ENCODE data around the gene TOMM40. TPM values are rescaled to one million over a fixed set of nuclear protein-coding genes. Genes with fewer than 3 reads are reported as not detected.
A peak's percentile ranks its signal among the peaks of the same experiment; 100 is the strongest.

Gene TOMM40
- total RNA-seq, 1 experiment from 2014 or later: 180 TPM

- Histone ChIP-seq H3K56ac (ENCODE audit: insufficient read length, low read depth, low read length) (no peak overlapping the region), H4K5ac (ENCODE audit: insufficient read length, low read depth, low read length) (no peak overlapping the region), H3K23ac (ENCODE audit: insufficient read length, low read depth, low read length) (no peak overlapping the region), H3K79me1 (ENCODE audit: insufficient read depth, low read depth, low read length, poor library complexity, severe bottlenecking) (peaks cover 5% of the 10 kb centered on the region), H3K79me2 (ENCODE audit: insufficient read depth, low read length) (peaks cover 18% of the 10 kb centered on the region; the same call in 1 of the 2 replicates), H3K23me2 (ENCODE audit: insufficient read length, low read depth, low read length, poor library complexity, severe bottlenecking) (peaks cover 23% of the 10 kb centered on the region), H2AFZ (ENCODE audit: low read length) (no peak overlapping the region), H2BK12ac (ENCODE audit: insufficient read length, low read depth, low read length) (no peak overlapping the region), H3K27ac (ENCODE audit: insufficient read length, low read depth, low read length) (peak overlapping the region; percentile 83), H3K4ac (ENCODE audit: low read depth, low read length) (no peak overlapping the region), H2BK5ac (ENCODE audit: insufficient read length, low read length) (no peak overlapping the region), H2AK5ac (ENCODE audit: insufficient read length, low read length) (no peak overlapping the region), H3K9me3 (ENCODE audit: control insufficient read depth, low read depth, low read length) (no peaks in the 10 kb centered on the region), H3K9ac (ENCODE audit: extremely low read depth, insufficient read length, low read length) (no peak overlapping the region), H2BK120ac (ENCODE audit: low read depth, low read length, poor library complexity, severe bottlenecking) (no peak overlapping the region), H3T11ph (ENCODE audit: low read length) (no peak overlapping the region), H3K4me2 (ENCODE audit: insufficient read depth, insufficient read length, low read length) (peak overlapping the region; percentile 94), H3K14ac (ENCODE audit: insufficient read depth, low read length) (no peak overlapping the region), H4K8ac (replicated peaks; ENCODE audit: insufficient read length, low read depth, low read length) (no peak overlapping the region), H2BK15ac (ENCODE audit: low read depth, low read length) (no peak overlapping the region), H3K27me3 (ENCODE audit: insufficient read depth, low read length) (no peaks in the 10 kb centered on the region), H4K91ac (ENCODE audit: insufficient read length, low read depth, low read length) (no peak overlapping the region), H3K18ac (ENCODE audit: insufficient read length, low read depth, low read length) (no peak overlapping the region), H2BK20ac (ENCODE audit: low read depth, low read length, poor library complexity, severe bottlenecking) (no peak overlapping the region), H3K4me1 (ENCODE audit: insufficient read depth, low read length) (peaks cover 5% of the 10 kb centered on the region; the same call in 1 of the 2 replicates), H4K20me1 (ENCODE audit: control insufficient read depth, insufficient read depth, insufficient read length) (no peaks in the 10 kb centered on the region)
- Mint-ChIP-seq H3K27me3 (ENCODE audit: low read depth) (peaks cover 10% of the 10 kb centered on the region), H3K4me3 (peak overlapping the region; percentile 89 to 96), H3K36me3 (ENCODE audit: insufficient read depth in 1 of 3, low read depth in 3 of 3) (peaks cover 4 to 16% (median 5%) of the 10 kb centered on the region in 3 experiments; a peak in 4 of 7 replicates), H3K4me1 (peaks cover 22 to 24% of the 10 kb centered on the region in 2 experiments), H3K9me3 (peaks cover 0 to 8% of the 10 kb centered on the region in 2 experiments; a peak in 3 of 5 replicates), H3K27ac (peak overlapping the region; percentile 97 to 100 (median 98); a peak in 6 of 7 replicates)
- WGBS (ENCODE audit: extremely low coverage, insufficient read length, low lambda C conversion rate): no CpG with 5 or more reads among the region's 12 CpGs
- no peak for DNase-seq
- no peak for TF ChIP-seq CTCF (conservative IDR thresholded peaks at IDR 0.05)
Observed at GRCh38 chr19:44845286-44845611, 45.8 kb upstream of the TOMM40 start.
